Uterus (tissue), 4 donors: ENCODE results near the gene DNAH8. TPM values are rescaled to one million over a fixed set of nuclear protein-coding genes. Genes with fewer than 3 reads are reported as not detected.

ENCODE experiments used
- DNase-seq, 2 donors: peaks; one replicate each; pipeline ENCODE4 v3.0.0-alpha.2; 2019 to 2020
- H3K27ac ChIP-seq, 2 donors: fragments of 200-600 bp; sonication (generic); 1 replicate in 1 of 2; 2 replicates in 1 of 2; pipeline ENCODE4 v1.5.1; 2016 to 2018
- H3K27me3 ChIP-seq, 2 donors: fragments of 200-600 bp; sonication (generic); one replicate each; pipeline ENCODE4 v1.5.1; 2018 to 2019; ENCODE audit warnings: control low read depth in 1 of 2
- H3K36me3 ChIP-seq, 2 donors: fragments of 200-600 bp; sonication (generic); one replicate each; pipeline ENCODE4 v1.5.1; 2019; ENCODE audit warnings: control low read depth in 1 of 2
- H3K4me1 ChIP-seq, 2 donors: fragments of 200-600 bp; sonication (generic); one replicate each; pipeline ENCODE4 v1.5.1; 2018 to 2019; ENCODE audit warnings: control low read depth in 1 of 2
- H3K4me3 ChIP-seq, 2 donors: fragments of 200-600 bp; sonication (generic); 1 replicate in 1 of 2; 2 replicates in 1 of 2; pipeline ENCODE4 v1.5.1; 2018 to 2019; ENCODE audit warnings: mild to moderate bottlenecking in 1 of 2
- H3K9me3 ChIP-seq, 2 donors: fragments of 200-600 bp; sonication (generic); one replicate each; pipeline ENCODE4 v1.5.1; 2019; ENCODE audit warnings: control low read depth in 1 of 2
- CTCF ChIP-seq, 4 experiments: fragments of 200-600 bp in 2 of 4; fragments of 450-650 bp in 2 of 4; sonication (generic) in 2 of 4; IDR thresholded peaks; one replicate each; pipeline ENCODE4 v1.5.1; 2016 to 2019; ENCODE audit warnings: antibody characterized with exemption in 4 of 4, mild to moderate bottlenecking in 2 of 4, moderate library complexity in 1 of 4
- POLR2A ChIP-seq, 2 donors: fragments of 450-650 bp; IDR thresholded peaks; one replicate each; pipeline ENCODE4 v1.6.1; 2016; ENCODE audit warnings: antibody characterized with exemption in 2 of 2, mild to moderate bottlenecking in 1 of 2, moderate library complexity in 1 of 2
- intact Hi-C: fragments of 100-400 bp; cut with DNase I; formaldehyde crosslinking; loops from one replicate; pipeline ENCODE4 v1.15.1; 2023; ENCODE audit warnings: low total_unique reads
- total RNA-seq, 4 donors: library from RNA; depleted of rRNA in 3 of 4; stranded (reverse); fragments of >200 nt in 3 of 4; gene quantifications; one replicate each; pipeline versions ENCODE4 v1.1.0 to v1.2.4, GENCODE V29; 2014 to 2023
- donor health status: DM: yes; HTN: yes; CAD: no.

DNAH8 gene
- total RNA-seq, 4 donors from 2014 or later, result 0.03 to 0.69 TPM; not detected in 2

GRCh38 chr6:39068391-39068790 lies 353.3 kb downstream of the DNAH8 start:
- no peak overlapping the region for H3K4me3 ChIP-seq
- no peak for DNase-seq
- H3K27ac ChIP-seq, result no peak overlapping the region
- no peaks in the 10 kb centered on the region for H3K9me3 ChIP-seq
- intact Hi-C loops, result no loop called here
- H3K4me1 ChIP-seq, result no peaks in the 10 kb centered on the region
- no peaks in the 10 kb centered on the region for H3K27me3 ChIP-seq
- no peaks in the 10 kb centered on the region for H3K36me3 ChIP-seq
- TF ChIP-seq POLR2A (IDR thresholded peaks at IDR 0.05) (no peak), CTCF (IDR thresholded peaks at IDR 0.05) (no peak)

- H3K9me3 ChIP-seq, result no peaks in the 10 kb centered on the region
- intact Hi-C loops, result no loop called here
- H3K27me3 ChIP-seq, result no peaks in the 10 kb centered on the region
- no peak for DNase-seq
- H3K36me3 ChIP-seq, result no peaks in the 10 kb centered on the region
- no peak overlapping the region for H3K27ac ChIP-seq
- H3K4me3 ChIP-seq, result no peak overlapping the region
- TF ChIP-seq CTCF (IDR thresholded peaks at IDR 0.05) (no peak), POLR2A (IDR thresholded peaks at IDR 0.05) (no peak)
- no peaks in the 10 kb centered on the region for H3K4me1 ChIP-seq
These were observed 357.7 kb downstream of the DNAH8 start for GRCh38 chr6:39072830-39073229.

GRCh38 chr6:39073471-39074355 lies 358.6 kb downstream of the DNAH8 start:
- H3K36me3 ChIP-seq, result no peaks in the 10 kb centered on the region
- no peak for TF ChIP-seq CTCF (IDR thresholded peaks at IDR 0.05)
- no peak for TF ChIP-seq POLR2A (IDR thresholded peaks at IDR 0.05)
- H3K27ac ChIP-seq, result no peak overlapping the region
- H3K4me3 ChIP-seq, result no peak overlapping the region
- no peaks in the 10 kb centered on the region for H3K27me3 ChIP-seq
- intact Hi-C loops, result no loop called here
- H3K4me1 ChIP-seq, result no peaks in the 10 kb centered on the region
- no peaks in the 10 kb centered on the region for H3K9me3 ChIP-seq
- DNase-seq, result no peak

GRCh38 chr6:39074486-39074885 lies 359.4 kb downstream of the DNAH8 start:
- TF ChIP-seq POLR2A (IDR thresholded peaks at IDR 0.05) (no peak), CTCF (IDR thresholded peaks at IDR 0.05) (no peak)
- intact Hi-C loops, result no loop called here
- Histone ChIP-seq H3K9me3 (no peaks in the 10 kb centered on the region), H3K36me3 (no peaks in the 10 kb centered on the region), H3K27ac (no peak overlapping the region), H3K27me3 (no peaks in the 10 kb centered on the region), H3K4me3 (no peak overlapping the region), H3K4me1 (no peaks in the 10 kb centered on the region)
- DNase-seq, result no peak

GRCh38 chr6:39075010-39075686 lies 360.0 kb downstream of the DNAH8 start:
- no peaks in the 10 kb centered on the region for H3K27me3 ChIP-seq
- no peaks in the 10 kb centered on the region for H3K36me3 ChIP-seq
- H3K4me1 ChIP-seq, result no peaks in the 10 kb centered on the region
- H3K9me3 ChIP-seq, result no peaks in the 10 kb centered on the region
- no peak overlapping the region for H3K27ac ChIP-seq
- DNase-seq, result no peak
- intact Hi-C loops, result no loop called here
- no peak overlapping the region for H3K4me3 ChIP-seq
- TF ChIP-seq POLR2A (IDR thresholded peaks at IDR 0.05) (no peak), CTCF (IDR thresholded peaks at IDR 0.05) (no peak)
